VCaP (cell line): ENCODE results near the gene SDR9C7.
"Not testable (repeated sequence)": the region's sequence is repeated elsewhere in the genome, so short reads cannot be mapped to it uniquely, and the experiment has no call there.

ENCODE experiments used
- H3K27ac ChIP-seq: fragments of 450-650 bp; 2 replicates; pipeline ENCODE4 v1.5.1; 2017
- CTCF ChIP-seq: fragments of 450-650 bp; conservative IDR thresholded peaks from 2 replicates; pipeline ENCODE4 v1.5.1; 2017; ENCODE audit warnings: mild to moderate bottlenecking, moderate library complexity

The SDR9C7 gene

GRCh38 chr12:56963557-56963956 lies 29.3 kb upstream of the SDR9C7 start:
- H3K27ac ChIP-seq: not testable (repeated sequence)

GRCh38 chr12:56962247-56962646 lies 28.0 kb upstream of the SDR9C7 start:
- not testable (repeated sequence) for H3K27ac ChIP-seq

GRCh38 chr12:56958422-56958821 lies 24.2 kb upstream of the SDR9C7 start:
- peak overlapping the region; percentile 71 for H3K27ac ChIP-seq
- no peak for TF ChIP-seq CTCF

- H3K27ac ChIP-seq: peak within 1 kb of the TSS; percentile 71
- TF ChIP-seq CTCF: no peak
Measured at GRCh38 chr12:56957229-56958052, 23.2 kb upstream of the SDR9C7 start, which contains the start of gene RDH16. RDH16 (minus strand) TSS chr12:56957608; CDS start chr12:56957462, 146 bp downstream.

- H3K27ac ChIP-seq: no peak overlapping the region
- no peak for TF ChIP-seq CTCF
Measured at GRCh38 chr12:56955631-56956256, 21.5 kb upstream of the SDR9C7 start.

- no peak for TF ChIP-seq CTCF
- H3K27ac ChIP-seq: no peak overlapping the region
Measured at GRCh38 chr12:56954958-56955355, 20.7 kb upstream of the SDR9C7 start.

GRCh38 chr12:56954057-56954957 lies 20.1 kb upstream of the SDR9C7 start:
- TF ChIP-seq CTCF: no peak
- no peak overlapping the region for H3K27ac ChIP-seq

- no peak for TF ChIP-seq CTCF
- H3K27ac ChIP-seq: no peak overlapping the region
Measured at GRCh38 chr12:56953314-56953713, 19.1 kb upstream of the SDR9C7 start.
